Gastrocnemius medialis (tissue), 4 donors: ENCODE results near the gene PLK4.

Source experiments
- CTCF ChIP-seq, 5 experiments: fragments of 450-650 bp in 3 of 5; fragments of 200-600 bp in 2 of 5; sonication (generic) in 2 of 5; IDR thresholded peaks in 4 of 5; conservative IDR thresholded peaks in 1 of 5; 1 replicate in 4 of 5; 2 replicates in 1 of 5; pipeline ENCODE4 v1.5.1; 2016 to 2019; ENCODE audit warnings: antibody characterized with exemption in 5 of 5, mild to moderate bottlenecking in 3 of 5, moderate library complexity in 3 of 5
- POLR2A ChIP-seq, 2 donors: fragments of 450-650 bp; IDR thresholded peaks; one replicate each; pipeline ENCODE4 v1.6.1; 2017; ENCODE audit warnings: antibody characterized with exemption in 2 of 2, mild to moderate bottlenecking in 2 of 2, moderate library complexity in 2 of 2

GRCh38 chr4:127889903-127890302, 9.2 kb downstream of the PLK4 start:
- no peak for TF ChIP-seq CTCF (IDR thresholded peaks at IDR 0.05 in 4 of 5, conservative IDR thresholded peaks at IDR 0.05 in 1 of 5)
- TF ChIP-seq POLR2A (IDR thresholded peaks at IDR 0.05), result no peak
